AG10803 (cell line): ENCODE data around the gene LASP1.

Experiments used
- DNase-seq: peaks from one replicate; pipeline ENCODE4 v3.0.0; 2010; ENCODE audit warnings: low read depth
- H3K4me3 ChIP-seq: 2 replicates; pipeline ENCODE4 v1.5.1; 2011; ENCODE audit warnings: mild to moderate bottlenecking, low read length, control low read depth
- TF ChIP-seq, protein P1 (sequence below): conservative IDR thresholded peaks from 2 replicates; pipeline ENCODE4 v1.5.1; 2011; ENCODE audit warnings: mild to moderate bottlenecking, low read length, control low read depth, inconsistent platforms

Gene LASP1

DNA sequence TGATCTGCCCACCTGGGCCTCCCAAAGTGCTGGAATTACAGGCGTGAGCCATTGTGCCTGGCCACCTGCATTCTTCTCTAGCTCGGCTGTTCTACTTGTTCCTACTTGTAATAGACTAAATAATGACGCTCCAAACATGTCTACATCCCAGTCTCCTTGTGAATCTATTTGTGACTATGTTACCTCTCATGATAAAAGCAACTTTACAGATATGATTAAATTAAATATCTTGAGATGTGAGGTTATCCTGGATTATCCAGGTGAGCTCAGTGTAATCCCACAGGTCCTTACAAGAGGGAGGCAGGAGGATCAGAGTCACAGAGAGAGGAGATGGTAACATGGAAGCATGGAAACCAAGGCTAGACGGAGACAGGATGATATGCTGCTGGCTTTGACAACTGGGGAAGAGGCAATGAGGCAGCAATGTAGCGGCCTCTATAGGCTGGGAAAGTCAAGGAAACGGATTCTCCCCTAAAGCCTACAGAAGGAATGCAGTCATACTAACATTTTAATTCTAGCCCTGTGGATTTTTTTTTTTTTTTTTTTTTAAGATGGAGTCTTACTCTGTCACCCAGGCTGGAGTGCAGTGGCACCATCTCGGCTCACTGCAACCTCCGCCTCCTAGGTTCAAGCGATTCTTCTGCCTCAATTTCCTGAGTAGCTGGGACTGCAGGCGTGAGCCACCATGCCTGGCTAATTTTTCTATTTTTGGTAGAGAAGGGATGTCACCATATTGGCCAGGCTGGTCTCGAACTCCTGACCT lies 5.0 kb upstream of the LASP1 start:
- no peak overlapping the region for H3K4me3 ChIP-seq
- TF ChIP-seq, protein P1, sequence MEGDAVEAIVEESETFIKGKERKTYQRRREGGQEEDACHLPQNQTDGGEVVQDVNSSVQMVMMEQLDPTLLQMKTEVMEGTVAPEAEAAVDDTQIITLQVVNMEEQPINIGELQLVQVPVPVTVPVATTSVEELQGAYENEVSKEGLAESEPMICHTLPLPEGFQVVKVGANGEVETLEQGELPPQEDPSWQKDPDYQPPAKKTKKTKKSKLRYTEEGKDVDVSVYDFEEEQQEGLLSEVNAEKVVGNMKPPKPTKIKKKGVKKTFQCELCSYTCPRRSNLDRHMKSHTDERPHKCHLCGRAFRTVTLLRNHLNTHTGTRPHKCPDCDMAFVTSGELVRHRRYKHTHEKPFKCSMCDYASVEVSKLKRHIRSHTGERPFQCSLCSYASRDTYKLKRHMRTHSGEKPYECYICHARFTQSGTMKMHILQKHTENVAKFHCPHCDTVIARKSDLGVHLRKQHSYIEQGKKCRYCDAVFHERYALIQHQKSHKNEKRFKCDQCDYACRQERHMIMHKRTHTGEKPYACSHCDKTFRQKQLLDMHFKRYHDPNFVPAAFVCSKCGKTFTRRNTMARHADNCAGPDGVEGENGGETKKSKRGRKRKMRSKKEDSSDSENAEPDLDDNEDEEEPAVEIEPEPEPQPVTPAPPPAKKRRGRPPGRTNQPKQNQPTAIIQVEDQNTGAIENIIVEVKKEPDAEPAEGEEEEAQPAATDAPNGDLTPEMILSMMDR = peak; percentile 57
- no peak for DNase-seq

DNA sequence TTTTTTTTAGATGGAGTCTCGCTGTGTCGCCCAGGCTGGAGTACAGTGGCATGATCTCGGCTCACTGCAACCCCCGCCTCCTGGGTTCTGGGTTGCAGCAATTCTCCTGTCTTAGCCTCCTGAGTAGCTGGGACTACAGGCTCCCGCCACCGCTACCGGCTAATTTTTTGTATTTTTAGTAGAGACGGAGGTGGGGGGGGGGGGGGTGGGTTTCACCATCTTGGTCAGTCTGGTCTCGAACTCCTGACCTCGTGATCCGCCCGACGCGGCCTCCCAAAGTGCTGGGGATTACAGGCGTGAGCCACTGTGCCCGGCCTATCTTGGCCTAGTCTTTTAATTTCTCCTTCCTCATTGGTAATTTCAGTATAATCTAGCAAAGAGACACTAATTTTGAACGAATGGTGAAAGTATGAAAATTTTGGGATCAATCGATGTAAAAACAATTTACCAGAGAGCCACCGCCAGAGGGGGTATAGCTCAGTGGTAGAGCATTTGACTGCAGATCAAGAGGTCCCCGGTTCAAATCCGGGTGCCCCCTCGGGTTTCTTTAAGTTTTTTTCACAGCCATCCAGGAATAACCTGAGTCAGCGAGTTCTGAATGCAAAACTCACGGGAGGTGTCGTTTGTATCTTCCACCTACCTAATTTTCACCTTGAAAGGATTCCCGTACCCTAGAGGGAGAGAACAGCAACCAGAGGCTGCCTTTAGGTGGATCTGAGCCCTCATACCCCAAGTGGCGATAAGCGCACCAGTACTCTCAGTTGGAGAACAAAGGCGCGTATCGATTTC lies 2.5 kb upstream of the LASP1 start:
- DNase-seq = peak; percentile 68
- peak overlapping the region; percentile 82 for H3K4me3 ChIP-seq
- TF ChIP-seq, protein P1 = peak; percentile 43

DNA sequence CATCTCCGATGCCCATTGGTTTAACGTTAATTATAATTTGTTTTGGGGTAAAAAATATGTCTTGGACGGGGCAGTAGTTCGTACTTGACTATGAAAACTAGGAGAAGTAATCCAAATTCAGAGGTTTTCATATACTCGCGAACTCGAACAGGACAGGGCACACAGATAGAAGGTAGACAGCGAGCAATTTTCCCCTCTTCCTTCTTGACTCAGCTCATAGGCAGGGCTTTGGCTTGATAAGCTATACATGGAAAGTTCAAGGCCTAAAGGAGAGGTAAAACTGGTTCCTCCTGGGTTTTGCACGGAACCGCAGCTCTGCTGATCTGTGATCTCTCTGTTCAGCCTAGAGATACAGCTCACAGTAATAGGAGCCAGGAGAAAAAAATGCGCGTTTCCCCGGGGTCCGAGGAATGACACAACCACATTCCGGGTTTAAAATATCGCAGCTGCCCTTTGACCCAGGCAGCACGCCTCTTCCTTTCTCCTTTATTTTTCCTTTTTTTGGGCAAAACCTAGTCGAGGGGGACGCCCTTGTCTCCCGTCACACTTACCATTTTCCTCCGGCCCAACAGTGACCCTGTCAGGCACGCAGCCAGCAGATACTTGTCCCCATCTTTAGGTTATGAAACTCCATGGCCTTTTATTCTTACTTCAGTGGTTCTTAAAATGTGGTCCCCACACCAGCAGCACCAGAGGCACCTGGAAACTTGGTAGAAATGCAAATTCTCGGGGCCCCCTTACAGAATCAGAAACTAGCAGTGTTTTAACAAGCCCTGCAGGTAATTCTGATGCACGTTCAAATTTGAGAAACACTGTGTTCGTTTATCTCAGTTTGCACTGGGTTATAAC lies 1.7 kb upstream of the LASP1 start:
- TF ChIP-seq, protein P1 = no peak
- peak; percentile 55 for DNase-seq

DNA sequence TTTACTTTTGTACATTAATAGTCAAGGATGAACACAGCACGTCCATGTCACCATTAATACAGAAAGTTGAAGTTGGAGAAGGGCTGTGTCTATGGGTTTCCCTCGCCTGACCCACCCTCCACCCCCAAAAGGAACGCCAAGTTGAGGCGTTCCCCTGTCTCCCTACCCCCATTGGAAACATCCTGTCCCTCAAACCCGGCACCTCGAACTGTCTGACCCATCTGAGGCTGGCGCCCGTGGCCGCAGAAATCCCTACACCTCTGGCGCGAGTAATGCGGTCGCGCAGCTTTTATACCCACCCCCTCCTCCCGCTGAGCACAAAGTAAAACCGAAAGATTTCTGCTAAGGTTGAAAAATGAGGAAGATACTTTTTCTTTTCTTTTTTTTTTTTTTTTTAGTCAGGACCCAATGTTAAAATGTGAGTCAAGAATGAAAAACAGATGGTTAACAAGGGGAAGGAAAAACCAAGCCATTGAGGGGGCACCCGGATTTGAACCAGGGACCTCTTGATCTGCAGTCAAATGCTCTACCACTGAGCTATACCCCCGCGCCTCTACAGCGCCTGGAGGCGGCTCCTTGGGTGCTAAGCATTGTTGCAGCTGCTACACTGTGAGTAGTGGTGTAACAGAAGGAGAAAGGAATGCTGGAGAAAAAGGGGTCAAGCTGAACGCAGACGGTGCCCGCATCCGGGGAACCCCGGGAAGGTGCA lies 887 bp upstream of the LASP1 start:
- H3K4me3 ChIP-seq = peak overlapping the region; percentile 82
- TF ChIP-seq, protein P1 = peak; percentile 48
- peak; percentile 87 for DNase-seq

More for the DNA sequence above, 1.7 kb upstream of the LASP1 start:
- H3K4me3 ChIP-seq = peak overlapping the region; percentile 82

DNA sequence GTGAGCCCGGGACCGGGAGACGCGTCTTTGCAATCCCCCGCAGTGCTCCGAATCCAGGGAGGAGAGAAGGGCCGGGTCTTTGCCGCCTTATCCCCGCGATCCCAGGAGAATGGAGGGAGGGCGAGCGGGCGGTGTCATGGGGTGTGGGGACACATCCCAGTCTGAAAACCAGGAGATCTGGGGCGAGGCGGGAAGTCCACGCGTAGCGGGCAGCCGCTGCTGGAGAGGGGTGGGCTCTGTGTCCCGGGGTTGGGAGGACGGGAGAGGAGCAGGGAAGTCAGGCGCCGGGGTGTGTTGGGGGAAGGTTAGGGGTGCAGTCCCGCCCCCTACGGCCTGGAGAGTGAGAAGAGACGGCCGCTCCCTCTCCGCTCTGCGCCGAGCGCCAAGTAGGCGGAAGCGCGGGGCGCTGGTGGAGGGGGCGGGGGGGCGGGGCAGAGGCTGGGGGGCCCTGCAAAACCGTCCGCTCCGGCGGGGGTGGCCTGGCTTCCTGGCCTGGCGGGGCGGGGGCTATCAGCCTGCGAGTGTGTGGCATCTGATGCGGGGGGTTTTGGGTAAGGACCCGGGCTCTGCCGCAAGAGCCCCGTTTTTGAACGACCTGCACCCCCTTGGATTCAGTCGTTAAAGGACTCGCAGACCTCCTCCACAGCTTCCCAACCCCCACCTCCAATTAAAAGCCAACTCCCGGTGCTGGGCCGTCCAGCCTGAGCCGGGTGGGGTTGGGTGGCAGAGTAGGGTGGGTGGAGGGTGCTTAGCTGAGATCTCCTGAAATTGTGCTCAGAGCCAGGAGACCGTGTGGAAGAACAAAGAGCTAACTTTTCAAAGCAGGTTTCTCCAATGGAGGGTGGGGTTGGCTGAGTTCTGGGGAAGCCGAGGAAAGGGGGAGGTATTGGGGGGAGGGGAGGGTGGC lies 654 bp downstream of the LASP1 start:
- DNase-seq = peak; percentile 58
- H3K4me3 ChIP-seq = peak overlapping the region; percentile 99
- TF ChIP-seq, protein P1 = no peak
